Liver (tissue), 3 donors: ENCODE results near the gene RAPGEF2.

Experiments used
- ATF3 ChIP-seq: IDR thresholded peaks from 2 replicates; pipeline ENCODE4 v1.6.1; 2016; ENCODE audit warnings: antibody characterized with exemption
- CTCF ChIP-seq: fragments of 150-350 bp; IDR thresholded peaks from 2 replicates; pipeline ENCODE4 v1.5.1; 2017; ENCODE audit warnings: improper control_type of control experiment, low read depth, low read length; ENCODE audit not compliant: missing input control
- EGR1 ChIP-seq, 2 donors: IDR thresholded peaks; 2 replicates each; pipeline ENCODE4 v1.6.1; 2016 to 2018; ENCODE audit warnings: antibody characterized with exemption in 2 of 2, low read depth in 2 of 2
- FOXA1 ChIP-seq: IDR thresholded peaks from 2 replicates; pipeline ENCODE4 v1.6.1; 2016; ENCODE audit warnings: antibody characterized with exemption
- GABPA ChIP-seq, 2 donors: IDR thresholded peaks in 1 of 2; conservative IDR thresholded peaks in 1 of 2; 2 replicates each; pipeline ENCODE4 v1.6.1; 2016; ENCODE audit warnings: antibody characterized with exemption in 2 of 2, mild to moderate bottlenecking in 1 of 2, moderate library complexity in 1 of 2
- MAX ChIP-seq: IDR thresholded peaks from 2 replicates; pipeline ENCODE4 v1.6.1; 2016; ENCODE audit warnings: antibody characterized with exemption
- NR2F2 ChIP-seq: IDR thresholded peaks from 2 replicates; pipeline ENCODE4 v1.6.1; 2016; ENCODE audit warnings: antibody characterized with exemption
- RAD21 ChIP-seq, 2 donors: IDR thresholded peaks; 2 replicates each; pipeline ENCODE4 v1.6.1; 2016; ENCODE audit warnings: antibody characterized with exemption in 2 of 2, mild to moderate bottlenecking in 2 of 2
- RXRA ChIP-seq, 2 donors: IDR thresholded peaks; 2 replicates each; pipeline ENCODE4 v1.6.1; 2017 to 2018; ENCODE audit warnings: antibody characterized with exemption in 2 of 2, mild to moderate bottlenecking in 1 of 2
- SP1 ChIP-seq: IDR thresholded peaks from 2 replicates; pipeline ENCODE4 v1.6.1; 2018; ENCODE audit warnings: antibody characterized with exemption, mild to moderate bottlenecking
- TAF1 ChIP-seq: conservative IDR thresholded peaks from 2 replicates; pipeline ENCODE4 v1.6.1; 2016; ENCODE audit warnings: antibody characterized with exemption, mild to moderate bottlenecking
- YY1 ChIP-seq: IDR thresholded peaks from 2 replicates; pipeline ENCODE4 v1.6.1; 2016; ENCODE audit warnings: antibody characterized with exemption, mild to moderate bottlenecking
- TF ChIP-seq, protein P1 (sequence below): IDR thresholded peaks from 2 replicates; pipeline ENCODE4 v1.6.1; 2016; ENCODE audit warnings: antibody characterized with exemption, mild to moderate bottlenecking
- donor health status: healthy.
- donor health status: healthy.

GRCh38 chr4:159281771-159282170 lies 178.9 kb downstream of the RAPGEF2 start:
- TF ChIP-seq MAX = no peak
- TF ChIP-seq CTCF = no peak
- no peak for TF ChIP-seq TAF1
- no peak for TF ChIP-seq RAD21 (IDR thresholded peaks at IDR 0.05)
- TF ChIP-seq GABPA (IDR thresholded peaks at IDR 0.05 in 1 of 2, conservative IDR thresholded peaks at IDR 0.05 in 1 of 2) = no peak
- no peak for TF ChIP-seq RXRA (IDR thresholded peaks at IDR 0.05)
- no peak for TF ChIP-seq YY1
- TF ChIP-seq, protein P1, sequence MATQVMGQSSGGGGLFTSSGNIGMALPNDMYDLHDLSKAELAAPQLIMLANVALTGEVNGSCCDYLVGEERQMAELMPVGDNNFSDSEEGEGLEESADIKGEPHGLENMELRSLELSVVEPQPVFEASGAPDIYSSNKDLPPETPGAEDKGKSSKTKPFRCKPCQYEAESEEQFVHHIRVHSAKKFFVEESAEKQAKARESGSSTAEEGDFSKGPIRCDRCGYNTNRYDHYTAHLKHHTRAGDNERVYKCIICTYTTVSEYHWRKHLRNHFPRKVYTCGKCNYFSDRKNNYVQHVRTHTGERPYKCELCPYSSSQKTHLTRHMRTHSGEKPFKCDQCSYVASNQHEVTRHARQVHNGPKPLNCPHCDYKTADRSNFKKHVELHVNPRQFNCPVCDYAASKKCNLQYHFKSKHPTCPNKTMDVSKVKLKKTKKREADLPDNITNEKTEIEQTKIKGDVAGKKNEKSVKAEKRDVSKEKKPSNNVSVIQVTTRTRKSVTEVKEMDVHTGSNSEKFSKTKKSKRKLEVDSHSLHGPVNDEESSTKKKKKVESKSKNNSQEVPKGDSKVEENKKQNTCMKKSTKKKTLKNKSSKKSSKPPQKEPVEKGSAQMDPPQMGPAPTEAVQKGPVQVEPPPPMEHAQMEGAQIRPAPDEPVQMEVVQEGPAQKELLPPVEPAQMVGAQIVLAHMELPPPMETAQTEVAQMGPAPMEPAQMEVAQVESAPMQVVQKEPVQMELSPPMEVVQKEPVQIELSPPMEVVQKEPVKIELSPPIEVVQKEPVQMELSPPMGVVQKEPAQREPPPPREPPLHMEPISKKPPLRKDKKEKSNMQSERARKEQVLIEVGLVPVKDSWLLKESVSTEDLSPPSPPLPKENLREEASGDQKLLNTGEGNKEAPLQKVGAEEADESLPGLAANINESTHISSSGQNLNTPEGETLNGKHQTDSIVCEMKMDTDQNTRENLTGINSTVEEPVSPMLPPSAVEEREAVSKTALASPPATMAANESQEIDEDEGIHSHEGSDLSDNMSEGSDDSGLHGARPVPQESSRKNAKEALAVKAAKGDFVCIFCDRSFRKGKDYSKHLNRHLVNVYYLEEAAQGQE = no peak
- no peak for TF ChIP-seq EGR1 (IDR thresholded peaks at IDR 0.05; ENCODE audit: low read depth in 2 of 2)
- TF ChIP-seq ATF3 = no peak
- no peak for TF ChIP-seq FOXA1
- TF ChIP-seq SP1 = no peak
- no peak for TF ChIP-seq NR2F2
